ENCODE measurements around the gene PTPN3.

GRCh38 chr9:109456811-109457210 lies 41.3 kb downstream of the PTPN3 start:
- TF ChIP-seq ZNF274 (IDR thresholded peaks at IDR 0.05; ENCODE audit: low read depth, low read length) (no peak), YY1 (IDR thresholded peaks at IDR 0.05; ENCODE audit: insufficient read depth, insufficient read length) (no peak)
